Stimulated activated CD8-positive, alpha-beta memory T cell treated with anti-CD3 and anti-CD28 coated beads, Interleukin-15, amount 100 ng/mL, for 4 hours (primary cell): Measurements from ENCODE around the gene AMOTL2.

ENCODE experiments used
- DNase-seq, 2 donors: peaks; one replicate each; pipeline ENCODE4 v3.0.0-alpha.2; 2020; ENCODE audit warnings: low read depth in 2 of 2

Gene AMOTL2

GRCh38 chr3:134334231-134334900 lies 39.9 kb downstream of the AMOTL2 start:
- no peak for DNase-seq

DNA sequence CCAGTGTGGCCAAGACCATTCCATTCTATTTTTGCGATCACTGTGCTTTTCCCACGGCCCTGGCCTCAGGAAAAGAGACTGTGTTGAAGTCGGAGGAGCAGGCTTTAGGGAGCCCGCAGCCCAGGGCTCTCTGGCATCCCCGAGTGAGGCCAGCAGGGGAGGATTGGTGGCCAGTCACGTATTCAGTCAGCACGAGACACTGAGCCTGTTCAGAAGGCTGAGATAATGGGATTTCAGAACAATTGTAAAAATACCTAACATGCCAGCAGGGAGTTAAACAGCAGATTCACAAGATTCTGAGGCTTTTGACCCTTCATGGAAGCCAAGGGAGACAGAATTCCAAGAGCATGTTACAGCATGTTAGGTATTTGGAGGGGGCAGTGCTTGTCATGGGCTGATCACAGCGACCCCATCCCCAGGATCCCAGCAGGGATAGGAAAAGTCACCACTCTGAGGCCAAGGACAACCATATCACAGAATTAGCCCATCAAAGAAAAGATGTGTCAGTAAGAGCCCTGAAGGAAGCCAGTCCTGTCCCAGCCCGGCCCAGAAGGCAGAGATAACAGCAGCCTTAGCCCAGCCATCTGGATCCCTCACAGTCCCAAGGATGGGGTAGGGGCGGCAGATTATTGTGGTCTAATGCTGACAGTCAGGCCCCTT lies 40.6 kb downstream of the AMOTL2 start:
- no peak for DNase-seq

DNA sequence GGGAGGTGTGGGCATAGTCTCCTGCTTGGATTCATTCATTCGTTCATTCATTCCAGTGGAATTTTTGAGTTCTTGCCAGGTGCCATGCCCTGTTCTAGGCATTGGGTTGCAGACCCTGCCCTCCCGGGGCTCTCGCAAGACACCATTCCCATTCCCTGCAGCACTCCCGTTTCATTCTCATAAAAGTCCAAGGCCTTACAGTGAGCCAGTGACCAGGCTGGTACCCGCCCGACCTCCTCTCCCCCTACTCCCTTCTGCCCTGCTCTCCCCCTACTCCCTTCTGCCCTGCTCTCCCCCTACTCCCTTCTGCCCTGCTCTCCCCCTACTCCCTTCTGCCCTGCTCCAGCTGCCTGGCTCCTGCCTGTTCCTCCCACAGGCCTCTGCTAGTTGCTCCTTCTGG lies 41.9 kb downstream of the AMOTL2 start:
- no peak for DNase-seq

DNA sequence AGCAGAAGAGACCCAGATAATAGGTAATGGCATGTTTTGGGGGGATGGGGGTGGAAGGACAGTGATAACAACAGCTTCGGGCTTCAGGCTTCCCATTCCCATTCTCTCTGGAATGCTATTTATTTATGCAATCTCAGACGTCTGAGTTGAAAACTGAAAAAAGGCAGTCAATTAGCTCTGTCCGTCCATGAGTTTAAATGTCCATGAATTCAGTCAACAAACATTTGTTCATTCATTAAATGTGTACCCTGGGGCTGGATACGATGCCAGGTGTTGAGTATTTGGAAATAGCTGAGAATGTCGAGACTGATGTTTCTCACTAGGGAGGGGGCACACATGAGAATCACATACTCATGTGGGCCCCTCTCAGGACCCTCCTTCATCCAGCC lies 42.4 kb downstream of the AMOTL2 start:
- no peak for DNase-seq

DNA sequence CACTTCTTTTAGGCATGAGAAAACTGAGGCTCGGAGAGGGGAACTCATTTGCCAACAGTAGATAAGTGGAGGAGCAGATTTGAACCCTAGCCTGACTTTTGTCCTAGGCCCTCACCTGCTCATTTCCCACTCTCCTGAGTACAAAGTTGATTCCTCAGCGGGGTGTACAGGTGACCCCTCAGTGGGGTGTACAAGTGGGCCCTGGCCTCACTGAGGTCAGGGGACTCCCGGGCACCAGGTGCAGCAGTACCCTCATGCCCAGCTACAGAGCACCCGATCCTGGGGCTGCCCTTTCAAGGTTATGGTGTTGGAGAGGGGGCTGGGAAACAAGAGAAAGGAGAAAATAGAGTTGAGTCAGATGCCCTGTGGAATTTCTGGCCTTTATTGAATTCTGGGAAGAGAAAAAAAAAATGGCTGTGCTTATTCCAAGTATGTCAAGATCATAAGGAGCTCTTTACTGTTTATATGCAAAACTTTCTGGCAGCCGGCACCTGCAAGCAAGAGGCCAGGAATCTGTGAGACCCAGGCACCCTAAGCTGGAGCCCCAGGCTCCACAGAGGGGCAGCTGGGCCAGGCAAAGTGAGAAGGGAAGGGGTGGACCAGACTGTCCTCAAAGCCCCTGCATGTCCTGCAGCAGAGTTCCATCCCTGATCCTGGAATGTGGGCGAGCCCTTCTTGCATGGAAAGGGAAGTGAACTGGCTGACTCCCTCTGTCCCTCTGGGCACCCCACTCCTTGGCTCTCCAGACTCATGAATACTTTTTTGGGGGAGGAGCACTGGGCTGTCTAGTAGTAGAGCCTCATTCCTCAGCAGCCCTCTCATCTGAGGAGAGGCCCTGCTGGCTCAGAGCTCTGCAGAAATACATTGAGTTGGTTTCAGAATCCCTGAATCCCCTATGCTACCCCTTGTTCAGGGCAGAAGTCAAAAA lies 43.1 kb downstream of the AMOTL2 start:
- DNase-seq = no peak

DNA sequence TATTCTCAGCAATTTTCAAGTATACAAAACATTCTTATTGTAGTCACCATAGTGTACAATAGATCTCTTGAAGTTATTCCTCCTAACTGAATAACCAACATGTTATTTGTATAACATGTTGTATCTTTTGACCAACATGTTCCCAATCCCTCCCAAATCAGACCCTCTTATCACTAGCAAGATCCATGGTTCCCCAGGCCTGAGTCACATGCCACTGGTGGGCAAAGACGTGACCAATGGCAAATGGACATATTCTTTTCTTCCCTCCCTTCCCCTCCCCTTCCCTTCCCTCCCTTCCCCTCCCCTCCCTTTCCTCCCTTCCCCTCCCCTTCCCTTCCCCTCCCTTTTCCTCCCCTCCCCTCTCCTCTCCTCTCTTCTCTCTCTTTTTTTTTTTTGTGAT lies 45.4 kb downstream of the AMOTL2 start:
- DNase-seq = no peak

DNA sequence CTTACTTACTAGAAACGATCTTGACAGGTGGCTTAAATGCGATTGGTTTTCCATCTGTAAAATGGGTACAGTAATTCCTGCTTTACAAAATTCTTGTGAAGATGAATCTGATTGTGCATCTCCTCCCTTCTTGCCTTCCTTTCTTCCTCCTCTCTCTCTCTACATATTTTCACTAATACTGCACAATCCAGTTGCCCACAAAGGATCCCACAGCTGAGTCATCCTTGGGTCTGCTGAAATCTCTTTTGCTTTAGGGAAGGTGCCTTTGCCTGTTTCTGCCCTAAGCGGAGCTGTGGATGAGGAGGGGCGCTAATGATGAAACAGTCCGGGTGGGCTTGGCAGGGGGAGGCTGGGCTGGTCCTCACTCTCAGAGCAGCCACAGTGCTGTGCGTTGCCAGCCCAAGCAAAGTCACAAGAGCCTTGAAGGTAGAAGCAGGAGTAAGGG lies 46.1 kb downstream of the AMOTL2 start:
- no peak for DNase-seq

DNA sequence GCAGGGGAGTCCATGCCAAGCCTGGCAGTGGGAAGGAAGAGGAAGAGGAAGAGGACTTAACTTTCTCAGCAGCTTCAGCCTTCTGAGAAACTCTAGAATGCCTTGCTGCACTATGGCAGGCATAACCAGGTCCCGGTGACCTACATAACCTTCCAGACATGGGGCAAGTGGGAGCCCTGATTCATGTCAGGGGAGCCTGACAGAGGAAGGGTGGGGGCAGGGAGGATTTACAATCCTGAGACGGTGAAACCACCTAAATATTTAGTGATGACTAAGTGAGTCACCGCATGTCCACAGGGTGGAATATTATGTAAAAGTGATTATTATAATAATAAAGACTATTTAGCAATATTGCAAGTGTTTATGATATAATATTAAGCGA lies 46.7 kb downstream of the AMOTL2 start:
- DNase-seq = no peak

DNA sequence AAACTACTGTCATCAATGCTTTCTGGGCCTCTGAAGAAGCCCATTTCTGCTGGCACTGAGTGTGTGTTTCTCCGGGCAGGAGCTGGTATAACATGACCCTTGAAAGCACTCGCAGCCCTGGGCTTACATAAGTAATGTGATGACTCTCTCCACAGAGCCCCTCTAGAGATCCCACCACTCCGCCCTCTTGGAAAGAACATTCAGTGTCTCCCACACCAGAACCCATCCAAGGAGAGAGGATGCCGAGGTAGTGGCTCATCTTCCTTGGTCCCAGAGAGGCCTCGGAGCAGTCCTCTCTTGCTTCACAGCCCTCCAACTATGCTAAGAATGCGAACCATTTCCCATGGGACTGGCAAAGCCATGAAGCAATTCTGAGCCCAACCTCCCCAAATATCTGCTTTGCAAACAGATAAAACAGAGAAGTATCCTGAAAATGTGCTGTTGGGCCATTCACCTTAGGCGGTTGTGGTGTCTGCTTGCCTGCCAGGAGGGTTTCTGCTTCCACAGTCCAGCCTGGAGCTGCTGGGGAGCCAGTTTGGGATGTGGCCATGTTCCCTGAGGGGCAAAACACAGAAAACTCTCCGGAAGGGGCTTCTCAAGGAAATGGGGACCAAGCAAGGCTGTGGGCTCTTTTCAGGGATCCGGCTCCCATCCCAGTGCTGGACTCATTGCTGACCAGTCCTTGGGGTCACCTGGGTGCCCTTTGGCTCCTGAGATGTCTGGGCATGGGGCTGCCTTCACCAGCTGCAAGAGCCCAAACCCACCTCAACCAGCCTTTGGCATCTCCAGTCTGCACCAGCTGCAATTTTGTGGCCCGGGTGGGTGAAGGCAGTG lies 47.3 kb downstream of the AMOTL2 start:
- no peak for DNase-seq

DNA sequence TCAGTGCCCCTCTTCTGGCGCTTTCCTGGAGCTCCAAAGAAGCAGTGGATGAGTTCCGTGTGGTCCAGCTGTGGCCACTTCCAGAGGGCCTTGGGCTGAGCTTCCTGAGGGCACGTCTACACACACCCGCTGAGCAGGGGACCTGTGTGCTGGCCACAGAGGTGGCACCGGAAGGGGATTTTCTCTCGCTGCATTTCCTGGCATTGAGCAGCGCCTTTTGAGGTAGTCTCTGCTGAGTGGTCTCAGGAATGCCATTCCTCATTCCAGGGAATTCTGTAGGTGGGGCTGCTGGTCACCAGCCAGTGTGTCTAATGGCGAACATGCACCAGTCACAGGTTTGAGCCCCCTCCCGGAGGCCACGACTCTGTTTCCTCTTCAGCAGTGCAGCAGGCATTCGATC lies 48.1 kb downstream of the AMOTL2 start:
- no peak for DNase-seq

- DNase-seq = no peak
Observed at GRCh38 chr3:134325706-134326105, 48.5 kb downstream of the AMOTL2 start.

- no peak for DNase-seq
Observed at GRCh38 chr3:134325061-134325705, 49.1 kb downstream of the AMOTL2 start.

DNA sequence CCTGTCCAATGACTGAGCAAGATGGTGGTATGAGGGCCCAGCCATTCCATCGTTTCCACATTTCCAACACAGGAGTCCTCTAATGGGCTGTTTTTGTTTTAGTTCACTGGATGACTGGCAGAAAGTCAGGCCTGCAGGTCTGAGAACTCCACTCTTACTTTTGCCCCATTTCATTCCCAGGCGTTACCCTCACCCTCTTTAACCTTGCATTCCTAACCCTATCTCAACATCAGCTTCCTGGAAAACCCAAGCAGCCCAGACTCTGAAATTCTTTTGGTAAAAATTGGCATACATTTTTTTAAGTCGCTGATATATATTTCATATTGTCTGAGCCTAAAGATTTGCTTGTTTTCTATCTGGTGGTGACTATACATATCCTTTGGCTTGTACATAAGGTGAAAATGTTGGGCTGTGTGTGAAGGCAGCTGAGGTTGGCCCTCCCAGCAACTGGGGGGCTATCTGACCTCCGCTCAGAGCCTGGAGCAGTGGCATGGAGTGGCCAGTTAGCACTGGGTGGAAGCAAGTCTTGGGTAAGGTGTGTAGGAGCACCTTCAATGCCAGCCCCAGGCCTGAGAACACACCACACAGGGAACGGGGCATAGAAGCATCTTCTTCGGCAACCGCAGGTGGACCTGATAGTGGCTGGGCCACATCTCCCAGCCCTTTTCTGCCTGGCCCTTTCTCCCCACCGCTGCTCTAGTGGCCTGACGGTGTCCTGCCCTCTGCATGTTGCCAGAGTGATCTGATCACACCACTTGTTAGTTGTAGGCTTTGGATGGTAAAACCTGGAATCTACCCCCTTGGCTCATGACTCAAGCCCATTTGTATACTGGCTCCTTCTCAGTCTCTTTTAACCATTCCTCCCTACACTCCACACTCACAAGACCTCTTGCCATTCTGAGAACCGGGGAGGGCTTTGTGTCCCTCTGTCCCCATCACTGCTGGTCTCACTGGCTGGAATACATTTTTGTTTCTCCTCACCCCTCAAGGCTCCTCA lies 50.0 kb downstream of the AMOTL2 start:
- DNase-seq = no peak

DNA sequence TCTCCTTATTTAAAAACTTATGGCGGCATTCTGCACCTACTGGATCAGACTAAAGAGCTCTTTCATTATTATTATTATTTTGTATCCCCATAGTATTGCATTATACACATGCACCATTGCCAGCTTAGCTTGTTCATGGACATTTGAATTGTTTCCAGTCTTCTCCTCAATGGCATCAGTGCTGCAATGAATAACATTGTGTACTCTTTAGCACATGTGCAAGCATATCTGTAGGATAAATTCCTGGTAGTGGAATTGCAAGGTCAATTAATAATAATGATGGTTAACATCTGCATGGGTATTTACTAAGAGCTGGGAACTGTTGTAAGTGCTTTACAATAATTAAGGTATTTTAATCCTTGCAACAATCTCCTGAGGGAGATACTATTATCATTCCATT lies 52.0 kb downstream of the AMOTL2 start:
- DNase-seq = no peak

GRCh38 chr3:134320749-134321148 lies 53.5 kb downstream of the AMOTL2 start:
- no peak for DNase-seq

- no peak for DNase-seq
Observed at GRCh38 chr3:134319931-134320330, 54.3 kb downstream of the AMOTL2 start.

GRCh38 chr3:134318166-134318565 lies 56.1 kb downstream of the AMOTL2 start:
- DNase-seq = no peak

DNA sequence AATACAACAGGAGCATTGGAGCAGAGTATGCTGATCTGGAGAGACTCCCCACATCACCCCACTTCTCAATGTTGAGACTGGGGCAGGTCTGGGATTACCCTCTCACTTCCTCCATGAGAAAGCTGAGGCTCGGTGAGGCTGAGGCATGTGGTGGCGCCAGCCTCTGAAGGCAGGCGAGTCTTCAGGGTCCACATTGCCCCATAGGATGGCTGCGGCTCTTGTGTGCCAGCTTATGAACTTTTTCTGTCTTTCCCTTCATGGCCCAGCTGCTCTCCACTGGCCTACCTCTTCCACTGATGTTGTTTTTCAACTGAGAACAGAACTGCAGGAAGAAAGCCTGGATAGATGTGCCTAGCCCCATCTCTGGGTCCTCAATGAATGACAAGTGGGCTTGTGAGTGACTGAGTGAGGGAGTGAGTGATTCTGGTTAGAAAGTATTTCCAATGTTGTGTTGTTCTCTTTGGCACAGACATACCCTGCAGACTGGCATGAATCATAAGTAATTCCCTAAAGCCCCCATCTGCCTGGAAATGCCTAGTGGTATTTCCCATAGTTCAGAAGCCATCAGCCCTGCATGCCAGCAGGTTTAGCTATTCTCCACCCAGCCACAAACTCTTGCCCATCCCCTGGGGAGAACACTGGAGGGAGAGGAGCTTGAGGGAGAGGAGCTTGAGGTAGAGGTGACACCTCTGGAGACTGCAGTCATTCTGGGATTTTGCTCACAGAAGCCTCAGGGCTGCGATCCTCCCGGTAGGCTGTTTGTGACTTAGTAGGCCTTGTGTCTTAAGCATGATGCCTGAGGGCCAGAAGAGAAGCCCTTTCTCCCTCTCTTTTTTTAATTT lies 56.9 kb downstream of the AMOTL2 start:
- DNase-seq = no peak
